Naive B cell (primary cell): ENCODE measurements around the gene LIN7B. TPM values are rescaled to one million over a fixed set of nuclear protein-coding genes. Genes with fewer than 3 reads are reported as not detected.

Experiments
- ATAC-seq, 2 donors: fragments of 150-1000 bp; cut with Tn5 transposase; 2 replicates each; pipeline ENCODE4 v1.10.0; 2021; ENCODE audit warnings: low read depth in 2 of 2, mild to moderate bottlenecking in 2 of 2, moderate library complexity in 2 of 2
- DNase-seq: peaks from one replicate; pipeline ENCODE4 v3.0.0; 2022
- H3K27ac Mint-ChIP-seq, 6 donors: one replicate each; pipeline ENCODE4 v1.8.0; 2020 to 2022; ENCODE audit warnings: mild to moderate bottlenecking in 6 of 6, mixed read lengths in 6 of 6, moderate library complexity in 5 of 6, inconsistent platforms in 2 of 6
- H3K27me3 Mint-ChIP-seq, 3 donors: one replicate each; pipeline ENCODE4 v1.8.0; 2021 to 2022; ENCODE audit warnings: mixed read lengths in 3 of 3, mild to moderate bottlenecking in 1 of 3
- H3K36me3 Mint-ChIP-seq, 2 donors: one replicate each; pipeline ENCODE4 v1.8.0; 2020 to 2022; ENCODE audit warnings: mixed read lengths in 2 of 2, inconsistent platforms in 1 of 2, mild to moderate bottlenecking in 1 of 2
- H3K4me1 Mint-ChIP-seq, 3 donors: one replicate each; pipeline ENCODE4 v1.8.0; 2020 to 2022; ENCODE audit warnings: mixed read lengths in 3 of 3, inconsistent platforms in 1 of 3, mild to moderate bottlenecking in 1 of 3, moderate library complexity in 1 of 3
- H3K4me3 Mint-ChIP-seq, 8 donors: one replicate each; pipeline ENCODE4 v1.8.0; 2020 to 2022; ENCODE audit warnings: mild to moderate bottlenecking in 8 of 8, mixed read lengths in 8 of 8, moderate library complexity in 8 of 8, inconsistent platforms in 2 of 8
- H3K9me3 Mint-ChIP-seq, 7 donors: one replicate each; pipeline ENCODE4 v1.8.0; 2020 to 2022; ENCODE audit warnings: mixed read lengths in 7 of 7, mild to moderate bottlenecking in 5 of 7, inconsistent platforms in 2 of 7, moderate library complexity in 1 of 7
- polyA plus RNA-seq, 6 donors: library from polyadenylated mRNA; unstranded; fragments of 300-500 nt; fragmentation: Illumina TruSeq; gene quantifications; one replicate each; pipeline ENCODE4 v1.2.3, GENCODE V29; 2021; ENCODE audit warnings: low read depth in 6 of 6

LIN7B gene
- polyA plus RNA-seq, 6 donors from 2014 or later, result 2.8 to 5.0 (median 3.5) TPM; not detected in 1

GRCh38 chr19:49148784-49149651 lies 34.8 kb downstream of the LIN7B start:
- Mint-ChIP-seq H3K36me3 (peaks cover 0 to 14% of the 10 kb centered on the region in 2 donors), H3K9me3 (peaks cover 5 to 11% (median 7%) of the 10 kb centered on the region in 7 donors), H3K27me3 (peaks cover 55 to 89% (median 74%) of the 10 kb centered on the region in 3 donors), H3K27ac (peak overlapping the region in 1 of 6 donors; percentile 93), H3K4me1 (peaks cover 41 to 60% (median 56%) of the 10 kb centered on the region in 3 donors), H3K4me3 (peak overlapping the region; percentile 78 to 90 (median 86))
- ATAC-seq, result peak; percentile 43 to 47
- DNase-seq, result peak; percentile 58

- no peak for DNase-seq
- Mint-ChIP-seq H3K36me3 (peaks cover 0 to 21% of the 10 kb centered on the region in 2 donors), H3K9me3 (peaks cover 6 to 14% (median 11%) of the 10 kb centered on the region in 7 donors), H3K4me1 (peaks cover 41 to 60% (median 56%) of the 10 kb centered on the region in 3 donors), H3K27ac (no peak overlapping the region), H3K4me3 (peak overlapping the region; percentile 78 to 89 (median 85)), H3K27me3 (peaks cover 61 to 95% (median 80%) of the 10 kb centered on the region in 3 donors)
- no peak for ATAC-seq
These were observed 35.5 kb downstream of the LIN7B start for GRCh38 chr19:49149652-49150105.

GRCh38 chr19:49150106-49150943 lies 36.2 kb downstream of the LIN7B start:
- Mint-ChIP-seq H3K27me3 (peaks cover 62 to 98% (median 82%) of the 10 kb centered on the region in 3 donors), H3K9me3 (peaks cover 6 to 15% (median 13%) of the 10 kb centered on the region in 7 donors), H3K4me3 (peak overlapping the region; percentile 78 to 89 (median 85)), H3K36me3 (peaks cover 0 to 23% of the 10 kb centered on the region in 2 donors), H3K4me1 (peaks cover 41 to 56% (median 53%) of the 10 kb centered on the region in 3 donors), H3K27ac (peak overlapping the region in 1 of 6 donors; percentile 35)
- peak; percentile 18 to 19 for ATAC-seq
- DNase-seq, result peak; percentile 29

GRCh38 chr19:49150944-49151243 lies 36.7 kb downstream of the LIN7B start:
- H3K36me3 Mint-ChIP-seq, result peaks cover 0 to 23% of the 10 kb centered on the region in 2 donors
- peaks cover 38 to 50% (median 47%) of the 10 kb centered on the region in 3 donors for H3K4me1 Mint-ChIP-seq
- peak overlapping the region; percentile 78 to 89 (median 85) for H3K4me3 Mint-ChIP-seq
- no peak for DNase-seq
- ATAC-seq, result no peak
- no peak overlapping the region for H3K27ac Mint-ChIP-seq
- peaks cover 6 to 15% (median 11%) of the 10 kb centered on the region in 7 donors for H3K9me3 Mint-ChIP-seq
- peaks cover 58 to 98% (median 82%) of the 10 kb centered on the region in 3 donors for H3K27me3 Mint-ChIP-seq

GRCh38 chr19:49151267-49152118 lies 37.3 kb downstream of the LIN7B start:
- H3K9me3 Mint-ChIP-seq, result peaks cover 6 to 15% (median 11%) of the 10 kb centered on the region in 7 donors
- ATAC-seq (peak; percentile 60 to 62), DNase-seq (peak; percentile 24)
- peak overlapping the region in 2 of 6 donors; percentile 83 to 86 for H3K27ac Mint-ChIP-seq
- H3K27me3 Mint-ChIP-seq, result peaks cover 56 to 98% (median 82%) of the 10 kb centered on the region in 3 donors
- peaks cover 37 to 47% (median 41%) of the 10 kb centered on the region in 3 donors for H3K4me1 Mint-ChIP-seq
- H3K4me3 Mint-ChIP-seq, result peak overlapping the region; percentile 64 to 88 (median 84)
- peaks cover 0 to 23% of the 10 kb centered on the region in 2 donors for H3K36me3 Mint-ChIP-seq

GRCh38 chr19:49152119-49152550 lies 38.0 kb downstream of the LIN7B start:
- H3K36me3 Mint-ChIP-seq, result peaks cover 0 to 23% of the 10 kb centered on the region in 2 donors
- peaks cover 6 to 15% (median 11%) of the 10 kb centered on the region in 7 donors for H3K9me3 Mint-ChIP-seq
- DNase-seq (no peak), ATAC-seq (peak; percentile 6 to 7)
- H3K4me3 Mint-ChIP-seq, result peak overlapping the region in 3 of 8 donors; percentile 78 to 88 (median 82)
- peaks cover 37 to 47% (median 41%) of the 10 kb centered on the region in 3 donors for H3K4me1 Mint-ChIP-seq
- peaks cover 51 to 95% (median 80%) of the 10 kb centered on the region in 3 donors for H3K27me3 Mint-ChIP-seq
- H3K27ac Mint-ChIP-seq, result no peak overlapping the region

GRCh38 chr19:49153167-49153809 lies 39.1 kb downstream of the LIN7B start:
- ATAC-seq (no peak), DNase-seq (no peak)
- Mint-ChIP-seq H3K27ac (no peak overlapping the region), H3K9me3 (peaks cover 8 to 15% (median 11%) of the 10 kb centered on the region in 7 donors), H3K27me3 (peaks cover 48 to 92% (median 80%) of the 10 kb centered on the region in 3 donors), H3K4me3 (peak overlapping the region in 4 of 8 donors; percentile 12 to 88 (median 64)), H3K36me3 (peaks cover 0 to 23% of the 10 kb centered on the region in 2 donors), H3K4me1 (peaks cover 40 to 47% (median 43%) of the 10 kb centered on the region in 3 donors)

GRCh38 chr19:49154279-49154678 lies 40.1 kb downstream of the LIN7B start:
- peaks cover 8 to 15% (median 11%) of the 10 kb centered on the region in 7 donors for H3K9me3 Mint-ChIP-seq
- DNase-seq, result no peak
- peaks cover 35 to 41% (median 37%) of the 10 kb centered on the region in 3 donors for H3K4me1 Mint-ChIP-seq
- peaks cover 0 to 23% of the 10 kb centered on the region in 2 donors for H3K36me3 Mint-ChIP-seq
- peak overlapping the region in 1 of 6 donors; percentile 6 for H3K27ac Mint-ChIP-seq
- peak overlapping the region in 2 of 8 donors; percentile 43 to 50 for H3K4me3 Mint-ChIP-seq
- peaks cover 49 to 89% (median 76%) of the 10 kb centered on the region in 3 donors for H3K27me3 Mint-ChIP-seq
- no peak for ATAC-seq

- peaks cover 49 to 88% (median 80%) of the 10 kb centered on the region in 3 donors for H3K27me3 Mint-ChIP-seq
- DNase-seq (no peak), ATAC-seq (no peak)
- H3K4me3 Mint-ChIP-seq, result peak within 1 kb of the TSS in 3 of 8 donors; percentile 9 to 50 (median 43)
- H3K4me1 Mint-ChIP-seq, result peaks cover 27 to 33% (median 31%) of the 10 kb centered on the region in 3 donors
- peaks cover 0 to 23% of the 10 kb centered on the region in 2 donors for H3K36me3 Mint-ChIP-seq
- H3K9me3 Mint-ChIP-seq, result peaks cover 8 to 15% (median 11%) of the 10 kb centered on the region in 7 donors
- H3K27ac Mint-ChIP-seq, result peak within 1 kb of the TSS in 2 of 6 donors; percentile 6 to 59
These were observed 41.0 kb downstream of the LIN7B start, which contains the start of gene HRC for GRCh38 chr19:49155005-49155819. Gene HRC (minus strand): TSS chr19:49155396. CDS start chr19:49155237, 159 bp downstream.

GRCh38 chr19:49155820-49156346 lies 41.7 kb downstream of the LIN7B start:
- no peak overlapping the region for H3K27ac Mint-ChIP-seq
- peaks cover 0 to 23% of the 10 kb centered on the region in 2 donors for H3K36me3 Mint-ChIP-seq
- H3K4me3 Mint-ChIP-seq, result no peak overlapping the region
- ATAC-seq (no peak), DNase-seq (no peak)
- H3K9me3 Mint-ChIP-seq, result peaks cover 8 to 15% (median 11%) of the 10 kb centered on the region in 7 donors
- peaks cover 53 to 90% (median 87%) of the 10 kb centered on the region in 3 donors for H3K27me3 Mint-ChIP-seq
- peaks cover 23 to 35% (median 28%) of the 10 kb centered on the region in 3 donors for H3K4me1 Mint-ChIP-seq
